DMS79 treated with DMSO at 0.1 percent for 48 hours (cell line): ENCODE data around the gene CDK18.
"Not testable (repeated sequence)": the region's sequence is repeated elsewhere in the genome, so short reads cannot be mapped to it uniquely, and the experiment has no call there.

Source experiments
- DNase-seq: peaks from one replicate; lab custom pipeline; 2025; lab: John Stamatoyannopoulos, UW

Gene CDK18

DNA sequence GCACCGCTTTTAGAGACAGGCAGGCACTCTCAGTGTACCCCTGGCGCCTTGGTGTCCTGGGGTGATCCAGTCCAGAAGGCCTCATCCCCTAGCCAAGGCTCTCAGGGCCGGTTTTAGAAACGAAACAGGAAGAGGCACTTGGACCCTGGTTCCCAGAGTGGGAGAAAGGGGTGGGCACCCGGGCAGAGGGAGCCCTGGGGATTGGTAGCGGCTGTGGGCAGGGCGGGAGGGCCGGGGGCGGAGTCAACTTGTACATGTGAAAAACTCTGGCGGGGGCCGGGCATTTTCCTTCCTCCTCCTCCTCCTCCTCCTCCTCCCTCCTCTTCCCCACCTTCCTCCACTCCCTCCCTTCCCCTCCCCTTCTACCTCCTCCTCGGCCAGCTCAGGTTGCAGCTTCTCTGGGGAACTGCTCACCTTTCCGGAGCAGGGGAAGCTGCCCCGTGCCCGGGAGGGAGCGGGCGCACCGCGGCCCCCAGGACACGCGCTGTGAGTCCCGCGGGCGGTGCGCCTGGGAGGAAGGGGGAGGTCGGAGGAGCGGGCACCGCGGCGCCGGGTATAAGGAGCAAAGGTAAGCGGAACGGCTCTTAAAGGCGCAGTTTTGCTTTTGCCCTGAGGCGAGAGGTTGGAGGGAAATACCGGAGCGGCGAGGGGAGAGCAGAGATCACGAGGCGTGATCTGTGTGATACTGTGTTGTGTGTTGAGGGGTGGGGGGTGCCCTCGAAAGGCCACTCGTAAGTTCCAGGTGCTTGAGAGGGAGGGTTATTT lies at the start of gene CDK18:
Gene CDK18 (plus strand): TSS at position 359 of the 765 bp plus-strand sequence. CDS start 18,499 bp downstream, outside the sequence.
- peak; percentile 75 for DNase-seq

DNA sequence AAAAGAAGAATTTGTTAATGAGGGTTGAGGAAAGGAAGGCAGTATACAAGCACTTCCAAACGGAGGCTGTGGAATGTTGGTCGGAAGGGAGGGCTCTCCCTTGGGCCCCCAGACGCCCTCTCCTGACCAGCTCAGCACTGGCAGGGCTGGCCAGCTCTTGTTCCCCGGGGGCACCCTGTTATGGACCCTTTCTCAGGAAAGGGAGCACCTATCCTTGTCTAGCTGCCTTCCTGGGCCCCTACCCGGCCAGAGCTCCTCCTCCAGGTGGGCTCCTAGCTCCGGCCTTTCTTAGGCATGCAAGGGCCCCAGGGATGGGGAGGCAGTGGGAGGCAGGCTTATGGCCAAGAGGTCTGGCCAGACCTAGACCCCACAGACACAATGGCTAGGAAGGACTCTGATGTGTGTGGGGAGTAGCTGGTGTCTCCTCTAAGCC lies 49.5 kb upstream of the CDK18 start:
- DNase-seq, result no peak

- peak; percentile 54 for DNase-seq
Measured at GRCh38 chr1:205455581-205456382, 48.7 kb upstream of the CDK18 start, which contains the start of gene BLACAT1. Gene BLACAT1, minus strand, starts transcription at chr1:205456045.

DNA sequence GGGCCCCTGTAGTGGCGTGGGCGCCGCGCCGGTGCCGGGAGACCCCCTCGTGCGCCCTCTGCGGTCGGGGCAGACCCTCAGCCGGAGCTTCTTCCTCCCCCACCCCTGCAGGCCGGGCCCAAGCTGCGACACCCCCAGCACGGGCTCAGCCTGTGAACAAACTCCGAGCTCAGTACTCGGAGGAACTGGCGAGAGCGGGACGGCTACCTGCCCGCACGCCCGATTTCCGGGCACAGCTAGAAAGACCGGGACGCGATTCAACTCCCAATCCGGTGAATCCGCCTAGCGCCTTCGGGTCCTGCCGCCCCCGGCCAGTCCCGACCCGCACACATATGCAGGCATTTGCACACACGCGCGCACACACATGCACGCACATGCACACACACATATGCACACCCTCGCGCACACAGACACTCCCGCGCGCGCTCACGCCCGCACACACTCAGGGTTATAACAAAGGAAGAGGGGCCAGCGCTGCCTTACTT lies 48.0 kb upstream of the CDK18 start:
- peak; percentile 61 for DNase-seq

GRCh38 chr1:205456868-205457745 lies 47.4 kb upstream of the CDK18 start:
- peak; percentile 75 for DNase-seq

- DNase-seq, result no peak
Measured at GRCh38 chr1:205458777-205459566, 45.5 kb upstream of the CDK18 start.

- no peak for DNase-seq
Measured at GRCh38 chr1:205465392-205465791, 39.1 kb upstream of the CDK18 start.

GRCh38 chr1:205466595-205467220 lies 37.8 kb upstream of the CDK18 start:
- no peak for DNase-seq

DNA sequence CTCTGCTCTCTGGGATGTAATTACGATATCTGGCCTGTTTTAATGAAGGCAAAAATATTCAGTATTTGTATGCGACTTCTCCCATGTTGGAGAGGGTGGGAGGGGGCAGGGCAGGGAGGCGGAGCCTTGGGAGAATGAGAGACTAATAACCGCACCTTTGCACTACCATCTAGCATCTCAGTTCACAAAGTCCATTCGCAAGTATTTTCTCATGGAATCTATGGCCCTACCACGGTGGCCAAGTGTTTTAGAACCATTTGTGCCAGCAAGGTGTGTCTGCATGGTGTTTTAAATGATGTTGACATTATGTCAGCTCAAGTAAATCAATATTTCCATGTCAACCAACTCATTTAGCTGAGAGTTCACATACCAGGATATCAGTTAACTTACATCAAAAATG lies 34.3 kb upstream of the CDK18 start:
- no peak for DNase-seq

DNA sequence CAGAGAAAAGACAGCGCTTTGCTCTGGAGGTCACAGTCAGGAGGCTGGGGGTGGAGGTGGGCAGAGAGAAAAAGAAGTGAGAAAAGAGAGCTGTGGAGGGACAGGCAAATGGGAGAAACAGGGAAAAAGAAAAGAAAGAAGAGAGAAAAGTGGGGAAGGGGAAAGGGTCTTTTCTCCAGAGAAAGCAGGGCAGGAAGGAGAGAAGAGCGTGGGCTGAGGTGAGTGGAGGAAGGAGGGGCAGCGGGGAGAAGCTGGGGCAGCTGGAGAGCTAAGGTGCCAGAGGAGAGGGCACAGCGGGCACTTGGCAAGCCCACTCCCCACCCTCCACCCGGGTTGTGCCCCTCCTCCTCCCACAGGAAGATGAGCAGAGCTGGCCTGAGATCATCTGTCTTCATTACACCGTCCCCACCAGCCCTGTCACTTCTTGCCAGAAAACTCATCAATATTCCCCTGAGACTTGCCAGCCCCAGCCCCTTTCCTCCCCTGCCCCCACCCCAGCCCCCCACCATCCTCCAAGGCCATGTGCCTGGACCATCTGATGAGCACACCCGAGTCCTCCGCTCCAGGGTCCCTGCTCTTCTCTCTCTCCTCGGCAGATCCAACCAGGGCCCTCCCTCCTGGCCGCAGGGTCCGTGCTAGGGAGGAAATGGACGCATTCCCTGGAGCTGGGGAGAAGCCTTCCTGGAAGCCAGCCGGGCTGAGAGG lies 31.6 kb upstream of the CDK18 start:
- DNase-seq, result no peak

DNA sequence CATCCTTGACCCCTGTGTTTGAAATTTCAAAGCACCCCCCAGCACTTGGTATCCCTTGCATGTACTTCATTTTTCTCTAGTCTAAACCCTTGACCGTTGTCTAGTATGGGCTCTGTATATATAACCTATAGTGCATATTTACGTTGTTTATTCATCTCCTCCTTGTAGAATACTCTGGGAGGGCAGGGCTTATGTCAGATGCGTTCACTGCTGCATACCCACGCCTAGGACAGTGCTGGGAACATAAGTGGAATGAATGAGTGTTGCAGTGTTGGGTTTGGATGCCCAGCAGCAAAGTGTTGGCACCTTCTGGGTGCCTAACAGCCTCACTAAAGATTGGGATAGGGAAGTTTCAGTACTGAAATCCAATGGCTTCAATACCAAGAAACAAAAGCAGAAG lies 31.0 kb upstream of the CDK18 start:
- DNase-seq, result no peak

DNA sequence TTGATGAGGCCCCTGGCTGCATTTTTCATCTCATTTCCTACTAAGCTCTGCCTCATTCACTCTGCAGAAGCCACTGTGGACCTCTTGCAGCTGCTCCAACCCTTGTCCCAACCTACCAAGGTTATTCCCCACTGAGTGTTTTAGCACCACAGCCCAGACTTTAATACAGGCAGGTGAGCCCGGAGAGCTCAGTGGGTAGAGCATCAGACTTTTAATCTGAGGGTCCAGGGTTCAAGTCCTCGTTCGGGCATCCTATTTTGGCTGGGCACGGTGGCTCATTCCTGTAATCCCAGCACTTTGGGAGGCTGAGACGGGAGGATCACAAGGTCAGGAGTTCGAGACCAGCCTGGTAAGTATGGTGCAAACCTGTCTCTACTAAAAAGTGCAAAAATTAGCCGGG lies 30.5 kb upstream of the CDK18 start:
- DNase-seq, result no peak

DNA sequence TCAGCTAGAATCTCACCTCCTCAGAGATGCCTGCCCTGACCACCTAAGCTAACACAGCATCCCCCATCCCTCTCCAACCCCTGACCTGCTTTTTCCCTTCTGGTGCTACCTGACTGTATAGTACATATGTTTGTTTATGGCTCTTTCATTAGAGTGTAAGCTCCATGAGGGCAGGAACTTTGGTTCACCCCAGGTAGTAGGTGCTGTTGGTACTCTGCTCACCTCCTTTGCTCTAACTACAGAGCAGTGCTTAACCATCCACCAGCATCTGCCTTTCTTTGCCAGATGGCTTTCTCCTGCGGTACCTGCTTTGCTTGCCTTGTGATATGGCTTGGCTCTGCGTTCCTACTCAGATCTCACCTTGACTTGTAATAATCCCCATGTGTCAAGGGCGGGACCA lies 29.9 kb upstream of the CDK18 start:
- DNase-seq, result no peak

DNA sequence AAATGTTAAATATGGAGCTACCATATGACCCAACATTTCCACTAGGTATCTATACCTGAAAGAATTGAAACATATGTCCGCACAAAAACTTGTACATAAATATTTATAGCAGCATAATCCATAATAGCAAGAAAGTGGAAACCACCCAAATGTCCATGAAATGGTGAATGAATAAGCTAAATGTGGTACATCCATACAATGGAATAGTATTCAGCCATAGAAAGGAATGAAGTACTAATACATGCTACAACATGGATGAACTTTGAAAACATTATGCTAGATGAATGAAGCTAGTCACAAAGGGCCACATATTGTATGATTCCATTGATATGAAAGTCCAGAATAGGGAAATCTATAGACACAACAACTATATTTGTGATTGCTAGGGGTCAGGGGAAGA lies 28.6 kb upstream of the CDK18 start:
- DNase-seq, result no peak

GRCh38 chr1:205476648-205477047 lies 27.8 kb upstream of the CDK18 start:
- no peak for DNase-seq

GRCh38 chr1:205477121-205477758 lies 27.2 kb upstream of the CDK18 start:
- no peak for DNase-seq

GRCh38 chr1:205477759-205478247 lies 26.7 kb upstream of the CDK18 start:
- DNase-seq, result peak; percentile 96

DNA sequence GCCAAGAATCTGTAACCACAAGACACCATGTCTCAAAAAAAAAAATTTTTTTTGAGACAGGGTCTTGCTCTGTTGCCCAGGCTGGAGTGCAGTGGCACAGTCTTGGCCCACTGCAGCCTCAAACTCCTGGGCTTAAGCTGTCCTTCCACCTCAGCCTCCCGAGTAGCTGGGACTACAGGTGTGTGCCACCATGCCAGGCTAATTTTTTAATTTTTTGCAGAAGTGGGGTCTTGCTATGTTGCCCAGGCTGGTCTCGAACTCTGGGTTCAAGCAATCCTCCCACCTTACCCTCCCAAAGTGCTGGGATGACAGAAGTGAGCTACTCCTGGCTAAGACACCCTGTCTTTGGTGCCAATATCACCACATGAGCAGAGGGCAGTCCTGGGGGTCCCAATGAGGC lies 25.5 kb upstream of the CDK18 start:
- DNase-seq, result not testable (repeated sequence)

- no peak for DNase-seq
Measured at GRCh38 chr1:205480349-205480985, 24.0 kb upstream of the CDK18 start.
